Globus pallidus (tissue), 1 donor: ENCODE results near the gene GRK4.

Source experiments
- DNase-seq: peaks from one replicate; pipeline ENCODE4 v3.0.0-alpha.2; 2015; ENCODE audit warnings: low spot score

GRK4 gene

DNA sequence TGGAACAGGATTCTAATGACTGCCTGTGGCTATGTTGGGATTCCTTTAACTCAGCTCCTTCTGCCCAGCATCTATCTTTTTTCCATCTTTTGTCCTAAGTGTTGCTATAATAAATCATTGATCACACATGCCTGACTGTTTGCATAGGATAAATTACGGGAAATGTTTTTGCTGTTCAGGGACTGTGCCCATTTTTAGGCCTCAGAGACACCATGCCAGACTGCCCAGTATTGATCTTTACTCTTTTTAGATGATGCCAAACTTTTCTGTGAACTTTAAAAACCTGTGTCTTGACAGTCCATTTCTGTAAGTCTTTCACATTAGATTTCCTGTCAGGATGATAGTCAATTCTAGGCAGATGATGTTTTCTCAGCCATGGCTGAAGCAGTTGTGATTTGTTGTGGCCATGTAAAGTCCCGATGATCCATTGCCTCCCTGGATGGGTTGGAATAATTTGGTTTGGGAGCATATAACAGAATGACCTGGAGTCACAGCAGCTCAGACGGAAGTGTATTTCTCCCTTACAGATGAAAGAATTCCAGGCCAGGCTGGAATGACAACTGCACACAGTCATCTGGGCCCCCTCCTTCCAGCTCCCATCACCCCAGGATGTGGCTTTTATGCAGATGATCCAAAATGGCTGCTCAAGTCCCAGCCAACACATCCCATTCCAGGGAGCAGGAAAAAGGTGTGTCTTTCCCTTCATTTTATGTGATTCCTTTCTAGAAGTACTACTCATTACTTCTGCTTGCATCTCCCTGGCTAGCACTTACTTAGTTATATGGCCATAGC is 107.5 kb downstream of the GRK4 start:
- no peak for DNase-seq

DNA sequence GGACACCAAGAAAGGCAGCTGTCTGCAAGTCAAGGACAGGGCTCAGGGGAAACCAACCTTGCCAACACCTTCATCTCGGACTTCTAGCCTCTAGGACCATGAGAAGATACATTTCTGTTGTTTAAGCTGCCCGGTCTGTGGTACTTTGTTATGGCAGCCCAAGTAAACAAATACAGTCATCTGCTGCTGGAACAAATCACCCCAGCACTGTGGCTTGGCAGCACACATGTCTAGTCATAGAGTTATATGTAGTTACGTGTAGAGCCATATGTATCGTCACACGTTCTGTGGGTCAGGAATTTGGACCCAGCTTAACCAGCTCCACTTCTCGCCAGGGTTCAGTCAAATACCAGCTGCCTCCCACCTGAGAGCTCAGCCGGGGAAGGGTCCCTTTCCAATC is 108.4 kb downstream of the GRK4 start:
- no peak for DNase-seq

DNA sequence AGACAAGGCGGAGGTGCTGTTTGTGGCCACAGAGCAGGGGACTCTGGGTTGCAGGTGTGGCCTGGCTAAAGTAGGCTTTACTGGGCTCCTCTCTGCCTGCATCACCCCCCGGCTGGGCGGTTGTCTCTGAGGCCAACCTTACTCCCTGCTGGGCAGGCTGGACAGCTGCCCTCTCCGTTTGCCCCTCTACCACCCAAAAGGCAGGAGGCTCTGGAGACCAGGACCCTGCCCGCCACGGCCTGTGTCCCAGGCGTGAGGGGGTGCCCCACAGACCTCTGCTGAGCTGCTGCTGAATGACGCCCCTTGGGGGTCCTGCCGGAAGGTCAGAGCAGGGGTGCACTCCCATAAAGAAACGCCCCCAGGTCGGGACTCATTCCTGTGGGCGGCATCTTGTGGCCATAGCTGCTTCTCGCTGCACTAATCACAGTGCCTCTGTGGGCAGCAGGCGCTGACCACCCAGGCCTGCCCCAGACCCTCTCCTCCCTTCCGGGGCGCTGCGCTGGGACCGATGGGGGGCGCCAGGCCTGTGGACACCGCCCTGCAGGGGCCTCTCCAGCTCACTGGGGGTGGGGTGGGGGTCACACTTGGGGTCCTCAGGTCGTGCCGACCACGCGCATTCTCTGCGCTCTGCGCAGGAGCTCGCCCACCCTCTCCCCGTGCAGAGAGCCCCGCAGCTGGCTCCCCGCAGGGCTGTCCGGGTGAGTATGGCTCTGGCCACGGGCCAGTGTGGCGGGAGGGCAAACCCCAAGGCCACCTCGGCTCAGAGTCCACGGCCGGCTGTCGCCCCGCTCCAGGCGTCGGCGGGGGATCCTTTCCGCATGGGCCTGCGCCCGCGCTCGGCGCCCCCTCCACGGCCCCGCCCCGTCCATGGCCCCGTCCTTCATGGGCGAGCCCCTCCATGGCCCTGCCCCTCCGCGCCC is 110.0 kb downstream of the GRK4 start:
- no peak for DNase-seq

DNA sequence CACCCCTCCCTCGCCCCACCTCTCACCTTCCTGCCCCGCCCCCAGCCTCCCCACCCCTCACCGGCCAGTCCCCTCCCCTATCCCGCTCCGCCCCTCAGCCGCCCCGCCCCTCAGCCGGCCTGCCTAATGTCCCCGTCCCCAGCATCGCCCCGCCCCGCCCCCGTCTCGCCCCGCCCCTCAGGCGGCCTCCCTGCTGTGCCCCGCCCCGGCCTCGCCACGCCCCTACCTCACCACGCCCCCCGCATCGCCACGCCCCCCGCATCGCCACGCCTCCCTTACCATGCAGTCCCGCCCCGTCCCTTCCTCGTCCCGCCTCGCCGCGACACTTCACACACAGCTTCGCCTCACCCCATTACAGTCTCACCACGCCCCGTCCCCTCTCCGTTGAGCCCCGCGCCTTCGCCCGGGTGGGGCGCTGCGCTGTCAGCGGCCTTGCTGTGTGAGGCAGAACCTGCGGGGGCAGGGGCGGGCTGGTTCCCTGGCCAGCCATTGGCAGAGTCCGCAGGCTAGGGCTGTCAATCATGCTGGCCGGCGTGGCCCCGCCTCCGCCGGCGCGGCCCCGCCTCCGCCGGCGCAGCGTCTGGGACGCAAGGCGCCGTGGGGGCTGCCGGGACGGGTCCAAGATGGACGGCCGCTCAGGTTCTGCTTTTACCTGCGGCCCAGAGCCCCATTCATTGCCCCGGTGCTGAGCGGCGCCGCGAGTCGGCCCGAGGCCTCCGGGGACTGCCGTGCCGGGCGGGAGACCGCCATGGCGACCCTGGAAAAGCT is 110.9 kb downstream of the GRK4 start, which contains the start of the genes HTT and HTT-AS:
HTT (plus strand) TSS at position 604 of the 768 bp plus-strand sequence; CDS start at position 749, 145 bp downstream.
HTT-AS (minus strand) TSS at position 461 of the 768 bp plus-strand sequence.
- peak; percentile 97 for DNase-seq

DNA sequence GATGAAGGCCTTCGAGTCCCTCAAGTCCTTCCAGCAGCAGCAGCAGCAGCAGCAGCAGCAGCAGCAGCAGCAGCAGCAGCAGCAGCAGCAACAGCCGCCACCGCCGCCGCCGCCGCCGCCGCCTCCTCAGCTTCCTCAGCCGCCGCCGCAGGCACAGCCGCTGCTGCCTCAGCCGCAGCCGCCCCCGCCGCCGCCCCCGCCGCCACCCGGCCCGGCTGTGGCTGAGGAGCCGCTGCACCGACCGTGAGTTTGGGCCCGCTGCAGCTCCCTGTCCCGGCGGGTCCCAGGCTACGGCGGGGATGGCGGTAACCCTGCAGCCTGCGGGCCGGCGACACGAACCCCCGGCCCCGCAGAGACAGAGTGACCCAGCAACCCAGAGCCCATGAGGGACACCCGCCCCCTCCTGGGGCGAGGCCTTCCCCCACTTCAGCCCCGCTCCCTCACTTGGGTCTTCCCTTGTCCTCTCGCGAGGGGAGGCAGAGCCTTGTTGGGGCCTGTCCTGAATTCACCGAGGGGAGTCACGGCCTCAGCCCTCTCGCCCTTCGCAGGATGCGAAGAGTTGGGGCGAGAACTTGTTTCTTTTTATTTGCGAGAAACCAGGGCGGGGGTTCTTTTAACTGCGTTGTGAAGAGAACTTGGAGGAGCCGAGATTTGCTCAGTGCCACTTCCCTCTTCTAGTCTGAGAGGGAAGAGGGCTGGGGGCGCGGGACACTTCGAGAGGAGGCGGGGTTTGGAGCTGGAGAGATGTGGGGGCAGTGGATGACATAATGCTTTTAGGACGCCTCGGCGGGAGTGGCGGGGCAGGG is 111.7 kb downstream of the GRK4 start:
- peak; percentile 27 for DNase-seq

DNA sequence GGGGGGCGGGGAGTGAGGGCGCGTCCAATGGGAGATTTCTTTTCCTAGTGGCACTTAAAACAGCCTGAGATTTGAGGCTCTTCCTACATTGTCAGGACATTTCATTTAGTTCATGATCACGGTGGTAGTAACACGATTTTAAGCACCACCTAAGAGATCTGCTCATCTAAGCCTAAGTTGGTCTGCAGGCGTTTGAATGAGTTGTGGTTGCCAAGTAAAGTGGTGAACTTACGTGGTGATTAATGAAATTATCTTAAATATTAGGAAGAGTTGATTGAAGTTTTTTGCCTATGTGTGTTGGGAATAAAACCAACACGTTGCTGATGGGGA is 112.2 kb downstream of the GRK4 start:
- no peak for DNase-seq

DNA sequence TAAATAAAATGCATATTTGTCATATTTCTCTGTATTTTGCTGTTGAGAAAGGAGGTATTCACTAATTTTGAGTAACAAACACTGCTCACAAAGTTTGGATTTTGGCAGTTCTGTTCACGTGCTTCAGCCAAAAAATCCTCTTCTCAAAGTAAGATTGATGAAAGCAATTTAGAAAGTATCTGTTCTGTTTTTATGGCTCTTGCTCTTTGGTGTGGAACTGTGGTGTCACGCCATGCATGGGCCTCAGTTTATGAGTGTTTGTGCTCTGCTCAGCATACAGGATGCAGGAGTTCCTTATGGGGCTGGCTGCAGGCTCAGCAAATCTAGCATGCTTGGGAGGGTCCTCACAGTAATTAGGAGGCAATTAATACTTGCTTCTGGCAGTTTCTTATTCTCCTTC is 114.4 kb downstream of the GRK4 start:
- no peak for DNase-seq

DNA sequence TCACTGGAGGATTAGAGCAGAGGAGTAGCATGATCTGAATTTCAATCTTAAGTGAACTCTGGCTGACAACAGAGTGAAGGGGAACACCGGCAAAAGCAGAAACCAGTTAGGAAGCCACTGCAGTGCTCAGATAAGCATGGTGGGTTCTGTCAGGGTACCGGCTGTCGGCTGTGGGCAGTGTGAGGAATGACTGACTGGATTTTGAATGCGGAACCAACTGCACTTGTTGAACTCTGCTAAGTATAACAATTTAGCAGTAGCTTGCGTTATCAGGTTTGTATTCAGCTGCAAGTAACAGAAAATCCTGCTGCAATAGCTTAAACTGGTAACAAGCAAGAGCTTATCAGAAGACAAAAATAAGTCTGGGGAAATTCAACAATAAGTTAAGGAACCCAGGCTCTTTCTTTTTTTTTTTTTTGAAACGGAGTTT is 116.3 kb downstream of the GRK4 start:
- DNase-seq, result no peak

DNA sequence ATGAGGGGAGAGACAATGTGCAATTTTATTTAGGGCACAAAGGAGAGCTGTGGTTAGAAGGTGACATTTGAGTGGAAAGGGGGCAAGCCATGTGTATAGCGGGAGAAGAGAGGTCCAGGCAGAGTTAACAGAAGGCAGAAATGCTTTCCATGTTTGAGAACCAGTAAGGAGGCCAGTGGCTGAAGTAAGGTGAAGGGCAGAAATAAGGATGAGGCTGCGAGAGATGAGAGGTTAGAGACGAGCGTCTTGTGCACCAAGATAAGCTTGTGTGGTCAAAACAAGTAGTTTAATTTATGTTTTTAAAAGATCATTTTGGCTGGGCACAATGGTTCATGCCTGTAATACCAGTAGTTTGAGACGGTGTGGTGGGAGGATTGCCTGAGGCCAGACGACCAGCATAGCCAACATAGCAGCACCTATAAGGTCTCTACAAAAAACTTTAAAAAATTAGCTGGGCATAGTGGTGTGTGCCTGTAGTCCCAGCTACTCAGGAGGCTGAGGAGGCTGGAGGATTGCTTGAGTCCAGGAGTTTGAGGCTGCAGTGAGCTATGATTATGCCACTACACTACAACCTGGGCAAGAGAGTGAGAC is 119.6 kb downstream of the GRK4 start:
- no peak for DNase-seq

DNA sequence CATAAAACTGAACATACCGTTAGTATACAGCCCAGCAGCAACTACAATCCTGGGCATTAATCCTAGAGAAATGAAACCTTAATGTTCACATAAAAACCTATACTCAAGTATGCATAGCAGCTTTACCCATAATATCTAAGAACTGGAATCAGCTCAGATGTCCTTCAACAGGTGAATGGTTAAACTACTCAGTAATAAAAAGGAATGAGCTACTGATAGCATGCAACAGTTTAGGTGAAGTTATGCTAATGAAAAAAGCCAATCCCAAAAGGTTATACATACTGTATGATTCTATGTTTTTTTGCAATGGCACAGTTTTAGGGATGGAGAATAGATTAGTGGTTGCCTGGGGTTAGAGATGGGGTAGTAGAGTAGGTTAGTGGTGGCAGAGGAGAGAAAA is 120.4 kb downstream of the GRK4 start:
- DNase-seq, result no peak

DNA sequence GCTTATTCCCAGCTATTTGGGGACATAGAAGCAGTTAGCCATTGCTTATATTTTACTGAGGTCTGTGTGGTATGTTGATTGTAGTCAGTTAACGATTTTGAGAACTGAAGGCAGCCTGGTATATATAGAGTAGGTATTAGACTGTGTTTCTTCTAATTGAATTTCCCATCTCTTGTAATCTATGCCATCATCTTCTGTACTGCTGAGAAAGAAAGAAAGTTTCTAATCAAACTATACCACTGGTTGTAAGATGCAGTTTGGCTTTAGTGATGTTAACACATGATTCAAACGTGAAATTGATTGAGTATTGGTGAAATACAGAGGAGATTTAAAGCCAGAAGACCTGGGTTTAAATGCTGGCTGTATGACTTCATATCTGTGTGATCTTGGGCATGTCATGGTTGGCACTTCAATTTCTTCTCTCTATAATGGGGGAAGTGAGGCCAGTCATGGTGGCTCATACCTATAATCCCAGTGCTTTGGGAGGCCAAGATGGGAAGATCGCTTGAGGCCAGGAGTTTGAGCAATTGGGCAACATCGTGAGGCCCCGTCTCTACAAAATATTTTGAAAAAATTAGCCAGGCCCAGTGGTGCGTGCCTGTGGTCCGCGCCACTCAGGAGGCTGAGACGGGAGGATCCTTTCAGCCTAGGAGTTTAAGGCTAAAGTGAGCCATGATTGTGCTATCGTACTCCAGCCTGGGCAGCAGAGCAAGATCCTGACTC is 122.7 kb downstream of the GRK4 start:
- DNase-seq, result no peak

DNA sequence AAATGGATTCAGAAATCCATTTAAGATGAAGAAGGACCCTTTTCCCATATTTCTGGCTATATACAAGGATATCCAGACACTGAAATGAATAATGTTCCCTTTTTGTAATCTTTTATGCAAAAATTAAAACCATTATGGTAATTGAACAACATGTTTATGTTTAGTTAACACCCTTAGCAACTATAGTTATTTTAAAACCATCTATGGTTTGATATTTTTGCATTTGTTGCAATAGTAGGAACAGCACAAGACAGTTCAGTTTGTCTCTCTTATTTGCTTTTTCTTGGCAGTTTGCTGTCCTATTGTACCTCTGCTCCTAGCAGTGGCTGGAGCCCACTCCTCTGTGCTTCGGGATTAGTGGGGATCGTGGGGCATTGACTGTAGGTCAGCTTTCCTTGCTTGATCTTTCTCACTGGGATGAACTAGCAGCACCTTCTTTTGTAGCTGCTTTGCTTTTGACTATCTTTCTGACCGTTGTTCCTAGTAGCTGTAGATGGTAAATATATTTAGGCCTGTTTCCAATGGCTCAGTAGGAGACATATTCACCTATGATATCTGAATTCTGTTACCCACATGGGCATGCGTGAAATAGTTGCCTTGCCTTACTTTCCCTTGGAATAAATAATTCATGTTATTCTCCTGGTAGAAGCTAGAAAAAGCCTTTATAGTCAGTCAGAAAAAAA is 123.9 kb downstream of the GRK4 start:
- DNase-seq, result no peak
